ENCODE data around the gene TSTD1.

DNA sequence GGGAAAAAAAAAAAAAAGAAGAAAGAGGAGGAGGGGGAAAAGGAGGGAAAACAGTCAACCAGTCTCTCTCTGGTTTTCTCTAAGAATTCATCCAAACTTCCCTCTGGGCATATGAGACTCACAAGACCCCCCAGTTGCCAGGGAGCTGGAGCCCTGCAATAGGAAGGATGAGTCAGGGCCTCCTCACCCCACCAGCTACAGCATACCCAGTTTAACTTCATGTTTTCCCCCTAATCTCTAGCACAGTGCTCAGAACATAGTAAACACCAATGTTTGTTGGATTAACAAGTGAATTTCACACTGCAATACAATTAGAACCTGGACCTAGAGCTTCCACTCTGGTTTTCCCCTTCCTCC, 25.7 kb downstream of the TSTD1 start:
- TF ChIP-seq, protein P1, sequence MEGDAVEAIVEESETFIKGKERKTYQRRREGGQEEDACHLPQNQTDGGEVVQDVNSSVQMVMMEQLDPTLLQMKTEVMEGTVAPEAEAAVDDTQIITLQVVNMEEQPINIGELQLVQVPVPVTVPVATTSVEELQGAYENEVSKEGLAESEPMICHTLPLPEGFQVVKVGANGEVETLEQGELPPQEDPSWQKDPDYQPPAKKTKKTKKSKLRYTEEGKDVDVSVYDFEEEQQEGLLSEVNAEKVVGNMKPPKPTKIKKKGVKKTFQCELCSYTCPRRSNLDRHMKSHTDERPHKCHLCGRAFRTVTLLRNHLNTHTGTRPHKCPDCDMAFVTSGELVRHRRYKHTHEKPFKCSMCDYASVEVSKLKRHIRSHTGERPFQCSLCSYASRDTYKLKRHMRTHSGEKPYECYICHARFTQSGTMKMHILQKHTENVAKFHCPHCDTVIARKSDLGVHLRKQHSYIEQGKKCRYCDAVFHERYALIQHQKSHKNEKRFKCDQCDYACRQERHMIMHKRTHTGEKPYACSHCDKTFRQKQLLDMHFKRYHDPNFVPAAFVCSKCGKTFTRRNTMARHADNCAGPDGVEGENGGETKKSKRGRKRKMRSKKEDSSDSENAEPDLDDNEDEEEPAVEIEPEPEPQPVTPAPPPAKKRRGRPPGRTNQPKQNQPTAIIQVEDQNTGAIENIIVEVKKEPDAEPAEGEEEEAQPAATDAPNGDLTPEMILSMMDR (IDR thresholded peaks at IDR 0.05; ENCODE audit: low read depth, low read length) = no peak
- no peak for TF ChIP-seq EZH2phosphoT487 (IDR thresholded peaks at IDR 0.05; ENCODE audit: low read depth)

Data from OCI-LY3 (cell line).